Panc1 (cell line): ENCODE results near the gene GDF2.

ENCODE experiments used
- SIN3A ChIP-seq: IDR thresholded peaks from 2 replicates; pipeline ENCODE4 v1.6.1; 2012; ENCODE audit warnings: low read depth, mild to moderate bottlenecking, low read length, moderate library complexity, borderline replicate concordance; ENCODE audit not compliant: insufficient read depth
- TCF7L2 ChIP-seq: IDR thresholded peaks from 2 replicates; pipeline ENCODE4 v1.6.1; 2011; ENCODE audit warnings: mild to moderate bottlenecking, low read depth, low read length, inconsistent platforms
- TF ChIP-seq, protein P1 (sequence below): fragments of 450-650 bp; IDR thresholded peaks from 2 replicates; pipeline ENCODE4 v1.5.1; 2017; ENCODE audit warnings: mild to moderate bottlenecking

GRCh38 chr10:47310090-47310505 is 12.2 kb upstream of the GDF2 start:
- TF ChIP-seq, protein P1, sequence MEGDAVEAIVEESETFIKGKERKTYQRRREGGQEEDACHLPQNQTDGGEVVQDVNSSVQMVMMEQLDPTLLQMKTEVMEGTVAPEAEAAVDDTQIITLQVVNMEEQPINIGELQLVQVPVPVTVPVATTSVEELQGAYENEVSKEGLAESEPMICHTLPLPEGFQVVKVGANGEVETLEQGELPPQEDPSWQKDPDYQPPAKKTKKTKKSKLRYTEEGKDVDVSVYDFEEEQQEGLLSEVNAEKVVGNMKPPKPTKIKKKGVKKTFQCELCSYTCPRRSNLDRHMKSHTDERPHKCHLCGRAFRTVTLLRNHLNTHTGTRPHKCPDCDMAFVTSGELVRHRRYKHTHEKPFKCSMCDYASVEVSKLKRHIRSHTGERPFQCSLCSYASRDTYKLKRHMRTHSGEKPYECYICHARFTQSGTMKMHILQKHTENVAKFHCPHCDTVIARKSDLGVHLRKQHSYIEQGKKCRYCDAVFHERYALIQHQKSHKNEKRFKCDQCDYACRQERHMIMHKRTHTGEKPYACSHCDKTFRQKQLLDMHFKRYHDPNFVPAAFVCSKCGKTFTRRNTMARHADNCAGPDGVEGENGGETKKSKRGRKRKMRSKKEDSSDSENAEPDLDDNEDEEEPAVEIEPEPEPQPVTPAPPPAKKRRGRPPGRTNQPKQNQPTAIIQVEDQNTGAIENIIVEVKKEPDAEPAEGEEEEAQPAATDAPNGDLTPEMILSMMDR, result no peak
- TF ChIP-seq TCF7L2 (no peak), SIN3A (no peak)
